ENCODE measurements around the gene PCK1.

Gene PCK1

DNA sequence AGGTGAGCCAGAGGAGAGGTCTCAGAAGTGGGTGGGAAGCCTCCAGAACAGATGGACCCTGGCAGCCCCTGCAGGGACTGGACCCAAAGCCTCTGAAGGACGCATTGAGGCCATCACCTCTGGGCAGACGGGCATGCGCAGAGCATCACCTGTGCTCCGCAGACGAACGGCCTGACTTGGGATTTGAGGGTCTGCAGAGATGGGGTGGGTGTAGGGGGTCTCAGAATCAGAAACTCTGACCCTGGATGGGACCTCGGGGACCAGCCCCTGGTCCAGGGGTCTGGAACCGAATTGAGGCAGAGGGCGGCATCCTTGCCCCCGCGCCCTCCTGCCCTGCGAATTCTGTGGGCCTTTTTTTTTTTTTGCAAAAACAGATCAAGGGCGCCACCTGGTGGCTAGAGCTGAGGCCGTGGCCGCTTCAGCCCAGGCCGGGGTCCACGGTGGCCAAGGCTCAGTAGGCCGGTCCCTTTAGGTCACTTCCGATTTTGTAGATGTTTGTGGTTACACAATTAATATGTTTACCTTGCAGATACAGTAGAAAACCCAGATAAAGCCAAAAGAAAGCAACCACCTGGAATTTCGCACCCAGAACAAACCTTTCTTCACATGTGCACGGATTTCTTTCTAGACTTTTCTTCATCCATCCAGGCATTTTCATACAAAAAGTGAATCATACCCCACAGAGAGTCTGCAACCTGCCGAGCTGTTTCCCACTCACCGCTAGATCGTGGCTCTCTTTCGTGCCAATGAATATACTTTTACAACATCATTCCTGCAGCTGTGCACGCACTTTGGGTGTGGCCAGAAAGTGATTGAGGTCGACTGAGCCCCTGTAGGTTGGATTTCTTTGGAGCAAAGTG, 33.4 kb downstream of the PCK1 start:
- no peak overlapping the region for H3K4me3 Mint-ChIP-seq
- no peaks in the 10 kb centered on the region for H3K27me3 Mint-ChIP-seq
- no peaks in the 10 kb centered on the region for H3K9me3 Mint-ChIP-seq
- no peak overlapping the region for H3K27ac Mint-ChIP-seq
- peaks cover 3% of the 10 kb centered on the region for H3K4me1 Mint-ChIP-seq
- H3K36me3 Mint-ChIP-seq: no peaks in the 10 kb centered on the region

DNA sequence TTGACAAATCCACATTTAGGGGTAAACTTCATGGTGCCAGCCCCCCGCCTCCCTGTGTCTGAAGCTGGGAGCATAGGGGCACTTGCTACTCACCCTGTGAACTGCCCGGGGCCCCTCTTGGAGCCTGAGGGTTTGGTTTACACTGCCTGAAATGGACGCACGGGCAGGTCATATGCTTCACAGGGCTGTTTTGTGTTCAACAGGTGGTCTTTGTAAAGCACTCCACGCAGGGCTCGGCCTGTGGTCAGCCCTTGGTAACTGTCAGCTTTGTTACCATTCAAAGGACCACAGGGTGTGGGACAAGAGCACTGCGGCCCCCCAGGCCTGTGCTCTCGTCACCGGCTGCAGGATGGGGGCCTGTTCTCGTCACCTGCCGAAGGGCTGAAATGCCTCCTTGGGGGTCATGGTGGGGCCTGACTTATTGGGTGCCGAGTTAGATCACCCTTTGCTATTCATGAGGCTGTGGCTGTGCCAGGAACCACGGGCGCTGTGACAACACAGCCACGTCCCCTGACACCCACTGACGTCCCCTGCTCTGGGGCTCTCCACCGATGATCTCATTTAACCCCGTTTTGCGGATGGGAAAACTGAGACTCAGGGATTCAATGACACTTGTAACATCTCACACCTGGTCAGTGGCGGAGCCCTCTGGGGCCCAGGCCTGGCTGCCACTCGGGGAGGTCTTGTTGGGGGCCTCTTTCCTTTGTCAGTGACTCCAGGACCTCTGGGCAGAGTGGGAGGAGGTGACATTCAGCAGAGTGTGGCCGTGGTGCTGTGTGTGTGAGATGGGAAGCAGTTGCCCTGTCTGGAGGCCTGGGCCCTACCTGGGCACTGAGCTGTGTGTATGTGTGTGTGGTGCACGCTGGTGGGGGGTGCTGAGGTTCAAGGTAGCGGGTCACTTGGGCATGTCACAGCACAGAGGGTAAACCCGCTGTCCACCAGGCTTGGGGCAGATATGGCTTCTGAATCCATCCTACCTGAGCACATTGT, 34.4 kb downstream of the PCK1 start:
- Mint-ChIP-seq H3K4me3 (no peak overlapping the region), H3K4me1 (peaks cover 3% of the 10 kb centered on the region), H3K9me3 (no peaks in the 10 kb centered on the region), H3K27ac (no peak overlapping the region), H3K27me3 (no peaks in the 10 kb centered on the region), H3K36me3 (no peaks in the 10 kb centered on the region)

DNA sequence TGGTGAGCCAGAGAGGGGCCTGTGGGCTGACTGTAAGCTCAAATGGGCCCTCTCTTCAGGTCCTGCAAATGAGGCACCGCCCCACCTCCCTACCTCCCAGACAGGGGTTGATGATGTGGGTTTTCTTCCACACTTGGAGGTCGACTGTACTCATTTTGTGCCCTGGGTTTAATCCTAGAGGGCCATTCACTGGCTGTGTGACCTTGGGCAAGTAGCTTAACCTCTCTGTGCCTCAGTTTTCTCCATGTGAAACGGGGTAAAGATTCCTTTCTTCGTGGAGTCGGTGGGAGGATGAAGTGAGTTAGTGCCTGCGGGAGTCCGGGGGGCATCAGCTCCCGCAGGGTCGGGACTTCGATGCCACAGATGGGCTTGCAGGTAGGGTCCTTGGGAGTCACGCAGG, 35.4 kb downstream of the PCK1 start:
- Mint-ChIP-seq H3K4me3 (no peak overlapping the region), H3K36me3 (no peaks in the 10 kb centered on the region), H3K9me3 (no peaks in the 10 kb centered on the region), H3K4me1 (peaks cover 3% of the 10 kb centered on the region), H3K27me3 (no peaks in the 10 kb centered on the region), H3K27ac (no peak overlapping the region)

DNA sequence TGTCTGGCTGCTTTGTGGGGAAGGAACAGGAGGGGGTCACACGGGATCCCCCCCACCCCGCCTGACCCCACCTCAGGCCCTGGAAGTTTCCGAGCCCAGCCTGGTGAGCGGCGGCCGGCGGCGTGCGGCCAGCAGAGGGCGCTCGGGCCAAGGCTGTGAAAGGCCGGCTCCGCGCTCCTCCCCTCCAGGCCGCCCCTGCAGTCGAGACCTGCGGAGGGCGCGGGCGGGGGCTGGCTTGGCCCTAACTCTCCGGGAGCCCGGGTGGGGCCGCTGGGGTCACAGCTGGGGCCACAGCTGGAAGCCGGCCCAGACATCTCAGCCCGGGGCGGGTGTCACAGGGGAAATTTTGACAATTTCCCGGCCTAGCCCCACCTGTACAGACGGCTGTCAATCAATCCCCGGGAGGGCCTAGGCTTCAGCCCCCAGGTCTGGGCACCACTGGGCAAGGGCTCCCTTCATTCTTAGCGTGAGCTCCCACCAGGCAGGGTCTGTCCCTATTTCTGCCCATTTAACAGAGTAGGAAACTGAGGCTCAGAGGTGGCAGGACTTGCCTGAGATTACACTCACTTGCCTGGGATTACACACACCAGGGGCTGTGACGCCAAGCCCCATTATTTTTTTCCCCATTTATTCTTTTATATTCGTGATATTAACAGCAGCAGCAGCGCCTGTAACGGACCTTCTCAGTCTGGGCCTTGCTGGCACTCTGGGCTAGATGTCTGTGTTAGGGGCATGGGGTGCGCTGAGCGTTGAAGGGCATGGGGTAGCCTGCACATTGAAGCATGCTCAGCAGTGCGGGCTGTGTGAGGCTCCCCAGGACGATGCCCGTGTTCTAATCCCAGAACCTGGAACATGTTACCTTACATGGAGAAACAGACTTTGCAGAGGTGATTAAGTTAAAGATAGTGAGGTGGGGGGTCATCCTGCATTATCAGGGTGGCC, 36.4 kb downstream of the PCK1 start:
- Mint-ChIP-seq H3K27ac (no peak overlapping the region), H3K4me3 (peak overlapping the region; percentile 4), H3K9me3 (no peaks in the 10 kb centered on the region), H3K4me1 (peaks cover 3% of the 10 kb centered on the region), H3K27me3 (no peaks in the 10 kb centered on the region), H3K36me3 (no peaks in the 10 kb centered on the region)

- no peaks in the 10 kb centered on the region for H3K27me3 Mint-ChIP-seq
- H3K4me1 Mint-ChIP-seq: peaks cover 3% of the 10 kb centered on the region
- H3K9me3 Mint-ChIP-seq: no peaks in the 10 kb centered on the region
- peaks cover 1% of the 10 kb centered on the region for H3K36me3 Mint-ChIP-seq
- H3K4me3 Mint-ChIP-seq: no peak overlapping the region
- H3K27ac Mint-ChIP-seq: no peak overlapping the region
These were observed 37.1 kb downstream of the PCK1 start for GRCh38 chr20:57598060-57598459.

- Mint-ChIP-seq H3K9me3 (no peaks in the 10 kb centered on the region), H3K4me3 (no peak overlapping the region), H3K4me1 (peaks cover 3% of the 10 kb centered on the region), H3K27me3 (no peaks in the 10 kb centered on the region), H3K27ac (no peak overlapping the region), H3K36me3 (peaks cover 2% of the 10 kb centered on the region)
These were observed 37.6 kb downstream of the PCK1 start for GRCh38 chr20:57598491-57598890.

DNA sequence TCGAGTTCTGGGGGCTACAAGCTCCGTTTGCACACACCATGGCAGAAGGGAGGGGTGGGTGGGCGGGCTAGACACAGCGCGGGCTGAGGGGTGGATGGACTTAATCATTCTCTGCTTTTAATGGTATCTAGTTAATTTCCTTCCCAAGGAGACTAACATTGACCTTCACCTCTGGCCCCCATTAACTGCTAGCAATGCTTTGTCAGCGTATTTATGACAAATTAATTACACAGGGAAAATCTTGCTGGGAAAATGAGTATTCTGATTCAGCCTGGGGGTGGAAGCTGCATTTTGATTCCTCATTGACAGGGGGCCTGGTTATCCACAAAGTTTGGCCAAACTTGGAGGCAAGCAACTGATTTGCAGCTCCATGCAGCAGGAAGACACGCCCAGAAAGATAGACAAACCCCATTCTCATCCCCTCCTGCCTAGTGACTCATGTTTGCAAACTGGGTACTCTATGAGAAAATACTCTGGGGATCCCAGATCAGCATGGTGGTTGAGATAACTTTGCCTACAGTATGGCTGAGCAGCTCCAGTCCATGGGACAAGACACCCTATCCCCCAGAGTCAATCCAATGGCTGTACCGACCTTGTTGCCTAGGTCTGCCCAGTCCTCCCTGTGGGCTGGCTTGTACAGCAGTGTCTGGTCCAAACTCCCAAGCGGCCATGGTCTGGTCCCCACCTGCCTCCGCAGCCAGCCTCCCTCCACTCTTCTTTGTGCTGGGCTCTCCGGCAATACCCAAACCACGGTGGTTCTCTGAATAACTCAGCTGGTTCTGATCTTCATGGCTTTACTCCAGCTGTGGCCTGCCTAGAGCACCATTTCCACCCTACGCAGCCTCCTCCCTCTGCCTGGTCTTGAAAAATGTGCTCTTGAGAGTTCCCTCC, 39.7 kb downstream of the PCK1 start:
- H3K27me3 Mint-ChIP-seq: no peaks in the 10 kb centered on the region
- no peaks in the 10 kb centered on the region for H3K9me3 Mint-ChIP-seq
- H3K27ac Mint-ChIP-seq: no peak overlapping the region
- H3K4me3 Mint-ChIP-seq: no peak overlapping the region
- H3K36me3 Mint-ChIP-seq: peaks cover 2% of the 10 kb centered on the region
- peaks cover 11% of the 10 kb centered on the region for H3K4me1 Mint-ChIP-seq

- H3K9me3 Mint-ChIP-seq: no peaks in the 10 kb centered on the region
- H3K27ac Mint-ChIP-seq: no peak overlapping the region
- peaks cover 4% of the 10 kb centered on the region for H3K36me3 Mint-ChIP-seq
- peaks cover 15% of the 10 kb centered on the region for H3K4me1 Mint-ChIP-seq
- no peaks in the 10 kb centered on the region for H3K27me3 Mint-ChIP-seq
- no peak overlapping the region for H3K4me3 Mint-ChIP-seq
These were observed 40.3 kb downstream of the PCK1 start for GRCh38 chr20:57601211-57601570.

GRCh38 chr20:57601737-57602136, 40.8 kb downstream of the PCK1 start:
- Mint-ChIP-seq H3K27ac (peak overlapping the region; percentile 23), H3K9me3 (no peaks in the 10 kb centered on the region), H3K4me3 (no peak overlapping the region), H3K27me3 (no peaks in the 10 kb centered on the region), H3K4me1 (peaks cover 15% of the 10 kb centered on the region), H3K36me3 (peaks cover 5% of the 10 kb centered on the region)

DNA sequence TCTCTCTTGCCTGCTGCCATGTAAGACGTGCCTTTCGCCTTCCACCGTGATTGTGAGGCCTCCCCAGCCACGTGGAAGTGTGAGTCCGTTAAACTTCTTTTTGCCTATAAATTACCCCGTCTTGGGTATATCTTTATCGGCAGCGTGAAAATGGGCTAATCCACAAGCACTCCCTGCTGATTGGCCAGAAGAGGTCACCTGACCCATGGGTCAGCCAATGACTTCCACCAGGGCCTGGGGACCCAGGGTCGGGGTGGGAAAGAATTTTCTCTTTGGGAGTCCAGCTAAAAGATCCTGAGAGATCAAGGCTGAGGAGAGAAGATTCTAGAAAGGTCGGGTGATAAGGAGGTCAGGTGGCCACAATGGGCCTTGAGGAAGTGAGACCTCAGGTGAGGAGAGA, 42.2 kb downstream of the PCK1 start:
- no peak overlapping the region for H3K27ac Mint-ChIP-seq
- H3K4me3 Mint-ChIP-seq: no peak overlapping the region
- H3K4me1 Mint-ChIP-seq: peaks cover 15% of the 10 kb centered on the region
- no peaks in the 10 kb centered on the region for H3K9me3 Mint-ChIP-seq
- H3K27me3 Mint-ChIP-seq: no peaks in the 10 kb centered on the region
- H3K36me3 Mint-ChIP-seq: peaks cover 8% of the 10 kb centered on the region

- Mint-ChIP-seq H3K27me3 (no peaks in the 10 kb centered on the region), H3K9me3 (no peaks in the 10 kb centered on the region), H3K4me3 (no peak overlapping the region), H3K36me3 (peaks cover 10% of the 10 kb centered on the region), H3K4me1 (peaks cover 15% of the 10 kb centered on the region), H3K27ac (peak overlapping the region; percentile 1)
These were observed 44.1 kb downstream of the PCK1 start for GRCh38 chr20:57605045-57605444.

GRCh38 chr20:57605878-57606277, 45.0 kb downstream of the PCK1 start:
- H3K4me1 Mint-ChIP-seq: peaks cover 15% of the 10 kb centered on the region
- H3K27ac Mint-ChIP-seq: no peak overlapping the region
- peaks cover 12% of the 10 kb centered on the region for H3K36me3 Mint-ChIP-seq
- no peaks in the 10 kb centered on the region for H3K27me3 Mint-ChIP-seq
- H3K4me3 Mint-ChIP-seq: no peak overlapping the region
- H3K9me3 Mint-ChIP-seq: no peaks in the 10 kb centered on the region

DNA sequence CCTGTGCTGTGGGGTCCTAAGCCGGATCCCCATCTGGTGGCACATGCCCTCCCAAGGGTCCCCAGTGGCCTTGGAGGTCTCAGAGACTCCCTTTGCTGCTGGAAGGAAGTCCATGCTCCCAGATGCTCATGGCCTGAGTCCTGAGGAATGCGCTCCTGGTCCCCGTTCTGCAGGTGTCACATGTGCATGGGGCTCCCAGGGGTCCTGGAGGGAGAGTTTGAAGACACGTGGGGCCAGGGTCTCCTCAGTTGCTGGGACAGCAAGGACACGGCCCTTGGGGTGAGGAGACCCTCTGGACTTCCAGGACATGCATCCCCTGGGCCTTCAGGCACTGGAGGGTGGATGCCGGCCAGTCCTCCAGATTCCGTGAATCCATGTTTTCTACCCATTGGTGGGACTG, 47.6 kb downstream of the PCK1 start:
- H3K4me3 Mint-ChIP-seq: no peak overlapping the region
- H3K27me3 Mint-ChIP-seq: no peaks in the 10 kb centered on the region
- no peak overlapping the region for H3K27ac Mint-ChIP-seq
- no peaks in the 10 kb centered on the region for H3K9me3 Mint-ChIP-seq
- peaks cover 10% of the 10 kb centered on the region for H3K36me3 Mint-ChIP-seq
- peaks cover 15% of the 10 kb centered on the region for H3K4me1 Mint-ChIP-seq

GRCh38 chr20:57609086-57609841, 48.4 kb downstream of the PCK1 start:
- no peak overlapping the region for H3K4me3 Mint-ChIP-seq
- H3K36me3 Mint-ChIP-seq: peaks cover 11% of the 10 kb centered on the region
- no peaks in the 10 kb centered on the region for H3K27me3 Mint-ChIP-seq
- no peak overlapping the region for H3K27ac Mint-ChIP-seq
- peaks cover 14% of the 10 kb centered on the region for H3K4me1 Mint-ChIP-seq
- no peaks in the 10 kb centered on the region for H3K9me3 Mint-ChIP-seq
